ENCODE results near the gene VCX2. TPM values are rescaled to one million over a fixed set of nuclear protein-coding genes. Genes with fewer than 3 reads are reported as not detected.

The VCX2 gene
- polyA plus RNA-seq, 3 donors: not detected

DNA sequence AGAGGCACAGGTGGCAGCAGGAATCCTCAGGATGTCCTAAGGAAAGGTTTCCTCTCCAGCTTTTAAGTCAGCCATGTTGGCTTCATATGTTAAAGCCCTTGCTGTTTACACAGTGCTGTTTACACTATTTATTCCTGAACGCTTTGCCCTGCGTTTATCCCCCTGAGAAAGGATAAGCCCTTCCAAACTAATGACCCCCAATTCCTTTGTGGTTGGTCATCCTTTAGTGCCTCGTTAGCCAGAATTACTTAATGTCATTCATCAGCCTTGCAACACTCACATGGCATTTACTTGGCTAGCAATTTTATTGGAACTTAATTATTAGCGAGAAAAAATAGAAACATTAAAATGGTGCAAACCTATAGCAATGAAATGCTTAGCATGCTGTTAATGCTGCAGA lies 23.8 kb downstream of the VCX2 start:
- H3K27me3 Mint-ChIP-seq (ENCODE audit: low read depth in 3 of 3): no peaks in the 10 kb centered on the region
- H3K4me1 Mint-ChIP-seq: no peaks in the 10 kb centered on the region
- no peak overlapping the region for H3K4me3 ChIP-seq (replicated peaks in 1 of 3; ENCODE audit: low read depth in 2 of 3, low read length in 3 of 3)
- no peaks in the 10 kb centered on the region for H3K36me3 Mint-ChIP-seq
- 100% methylated on average over 1 of the region's 4 CpGs for WGBS (ENCODE audit: insufficient coverage)
- H3K36me3 ChIP-seq (replicated peaks in 1 of 2; ENCODE audit: control insufficient read depth in 1 of 2, insufficient read depth in 2 of 2, low read length in 2 of 2): no peaks in the 10 kb centered on the region
- no peaks in the 10 kb centered on the region for H3K79me2 ChIP-seq (ENCODE audit: insufficient read depth, low read length)
- TF ChIP-seq, protein P1, sequence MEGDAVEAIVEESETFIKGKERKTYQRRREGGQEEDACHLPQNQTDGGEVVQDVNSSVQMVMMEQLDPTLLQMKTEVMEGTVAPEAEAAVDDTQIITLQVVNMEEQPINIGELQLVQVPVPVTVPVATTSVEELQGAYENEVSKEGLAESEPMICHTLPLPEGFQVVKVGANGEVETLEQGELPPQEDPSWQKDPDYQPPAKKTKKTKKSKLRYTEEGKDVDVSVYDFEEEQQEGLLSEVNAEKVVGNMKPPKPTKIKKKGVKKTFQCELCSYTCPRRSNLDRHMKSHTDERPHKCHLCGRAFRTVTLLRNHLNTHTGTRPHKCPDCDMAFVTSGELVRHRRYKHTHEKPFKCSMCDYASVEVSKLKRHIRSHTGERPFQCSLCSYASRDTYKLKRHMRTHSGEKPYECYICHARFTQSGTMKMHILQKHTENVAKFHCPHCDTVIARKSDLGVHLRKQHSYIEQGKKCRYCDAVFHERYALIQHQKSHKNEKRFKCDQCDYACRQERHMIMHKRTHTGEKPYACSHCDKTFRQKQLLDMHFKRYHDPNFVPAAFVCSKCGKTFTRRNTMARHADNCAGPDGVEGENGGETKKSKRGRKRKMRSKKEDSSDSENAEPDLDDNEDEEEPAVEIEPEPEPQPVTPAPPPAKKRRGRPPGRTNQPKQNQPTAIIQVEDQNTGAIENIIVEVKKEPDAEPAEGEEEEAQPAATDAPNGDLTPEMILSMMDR (IDR thresholded peaks at IDR 0.05): no peak
- H3K27ac ChIP-seq (ENCODE audit: low read depth in 1 of 2, low read length in 2 of 2): no peak overlapping the region
- H3K9me3 Mint-ChIP-seq: peaks cover 7 to 16% (median 8%) of the 10 kb centered on the region in 7 donors
- no peaks in the 10 kb centered on the region for H3K4me1 ChIP-seq (ENCODE audit: control insufficient read depth in 1 of 2, insufficient read depth in 2 of 2, low read length in 2 of 2)
- peaks cover 7 to 26% of the 10 kb centered on the region in 2 donors for H3K9me3 ChIP-seq (replicated peaks in 1 of 2; ENCODE audit: control insufficient read depth in 1 of 2, insufficient read depth in 1 of 2, low read length in 2 of 2)
- H4K20me1 ChIP-seq (ENCODE audit: insufficient read depth, low read length): no peaks in the 10 kb centered on the region
- H3K27ac Mint-ChIP-seq: no peak overlapping the region
- H2AFZ ChIP-seq (ENCODE audit: insufficient read depth, low read depth, low read length, poor library complexity, severe bottlenecking): no peak overlapping the region
- H3K9ac ChIP-seq (ENCODE audit: insufficient read depth, low read length, poor library complexity, severe bottlenecking): no peak overlapping the region
- H3K4me3 Mint-ChIP-seq: no peak overlapping the region
- intact Hi-C loops (cut with micrococcal nuclease): no loop called here
- no peak overlapping the region for H3K4me2 ChIP-seq (replicated peaks; ENCODE audit: extremely low read depth, low read length, poor library complexity, severe bottlenecking)
- DNase-seq: no peak
- no peaks in the 10 kb centered on the region for H3K27me3 ChIP-seq (ENCODE audit: control insufficient read depth in 2 of 2, insufficient read depth in 2 of 2, low read length in 2 of 2)

- Mint-ChIP-seq H3K4me3 (no peak overlapping the region), H3K27ac (no peak overlapping the region), H3K4me1 (no peaks in the 10 kb centered on the region), H3K36me3 (no peaks in the 10 kb centered on the region), H3K9me3 (peaks cover 2 to 13% (median 8%) of the 10 kb centered on the region in 7 donors), H3K27me3 (ENCODE audit: low read depth in 3 of 3) (no peaks in the 10 kb centered on the region)
- WGBS (ENCODE audit: insufficient coverage): no CpG with 5 or more reads among the region's 24 CpGs
- no peak for DNase-seq
- no peak overlapping the region for H3K9ac ChIP-seq (ENCODE audit: insufficient read depth, low read length, poor library complexity, severe bottlenecking)
- intact Hi-C loops (cut with micrococcal nuclease): no loop called here
- H3K27ac ChIP-seq (ENCODE audit: low read depth in 1 of 2, low read length in 2 of 2): no peak overlapping the region
- H3K27me3 ChIP-seq (ENCODE audit: control insufficient read depth in 2 of 2, insufficient read depth in 2 of 2, low read length in 2 of 2): no peaks in the 10 kb centered on the region
- no peak overlapping the region for H3K4me2 ChIP-seq (replicated peaks; ENCODE audit: extremely low read depth, low read length, poor library complexity, severe bottlenecking)
- no peaks in the 10 kb centered on the region for H4K20me1 ChIP-seq (ENCODE audit: insufficient read depth, low read length)
- TF ChIP-seq, protein P1 (IDR thresholded peaks at IDR 0.05): no peak
- no peak overlapping the region for H3K4me3 ChIP-seq (replicated peaks in 1 of 3; ENCODE audit: low read depth in 2 of 3, low read length in 3 of 3)
- no peaks in the 10 kb centered on the region for H3K79me2 ChIP-seq (ENCODE audit: insufficient read depth, low read length)
- H3K9me3 ChIP-seq (replicated peaks in 1 of 2; ENCODE audit: control insufficient read depth in 1 of 2, insufficient read depth in 1 of 2, low read length in 2 of 2): peaks cover 10 to 14% of the 10 kb centered on the region in 2 donors
- no peaks in the 10 kb centered on the region for H3K4me1 ChIP-seq (ENCODE audit: control insufficient read depth in 1 of 2, insufficient read depth in 2 of 2, low read length in 2 of 2)
- H2AFZ ChIP-seq (ENCODE audit: insufficient read depth, low read depth, low read length, poor library complexity, severe bottlenecking): no peak overlapping the region
- no peaks in the 10 kb centered on the region for H3K36me3 ChIP-seq (replicated peaks in 1 of 2; ENCODE audit: control insufficient read depth in 1 of 2, insufficient read depth in 2 of 2, low read length in 2 of 2)
These were observed 26.1 kb downstream of the VCX2 start for GRCh38 chrX:8144925-8145324.

Data from CD14-positive monocyte (primary cell).